CD4-positive, alpha-beta T cell treated with Interleukin-1 beta for 1 hour (primary cell): ENCODE results near the gene OR3A2.
A peak's percentile ranks its signal among the peaks of the same experiment; 100 is the strongest.
"Not testable (repeated sequence)": the region's sequence is repeated elsewhere in the genome, so short reads cannot be mapped to it uniquely, and the experiment has no call there.

Source experiments
- DNase-seq, 2 donors: peaks; one replicate each; pipeline ENCODE4 v3.0.0-alpha.2; 2020 to 2022

The OR3A2 gene

GRCh38 chr17:3282901-3283300 lies 103.2 kb downstream of the OR3A2 start:
- no peak for DNase-seq

- no peak for DNase-seq
Observed at GRCh38 chr17:3276126-3276525, 110.0 kb downstream of the OR3A2 start.

DNA sequence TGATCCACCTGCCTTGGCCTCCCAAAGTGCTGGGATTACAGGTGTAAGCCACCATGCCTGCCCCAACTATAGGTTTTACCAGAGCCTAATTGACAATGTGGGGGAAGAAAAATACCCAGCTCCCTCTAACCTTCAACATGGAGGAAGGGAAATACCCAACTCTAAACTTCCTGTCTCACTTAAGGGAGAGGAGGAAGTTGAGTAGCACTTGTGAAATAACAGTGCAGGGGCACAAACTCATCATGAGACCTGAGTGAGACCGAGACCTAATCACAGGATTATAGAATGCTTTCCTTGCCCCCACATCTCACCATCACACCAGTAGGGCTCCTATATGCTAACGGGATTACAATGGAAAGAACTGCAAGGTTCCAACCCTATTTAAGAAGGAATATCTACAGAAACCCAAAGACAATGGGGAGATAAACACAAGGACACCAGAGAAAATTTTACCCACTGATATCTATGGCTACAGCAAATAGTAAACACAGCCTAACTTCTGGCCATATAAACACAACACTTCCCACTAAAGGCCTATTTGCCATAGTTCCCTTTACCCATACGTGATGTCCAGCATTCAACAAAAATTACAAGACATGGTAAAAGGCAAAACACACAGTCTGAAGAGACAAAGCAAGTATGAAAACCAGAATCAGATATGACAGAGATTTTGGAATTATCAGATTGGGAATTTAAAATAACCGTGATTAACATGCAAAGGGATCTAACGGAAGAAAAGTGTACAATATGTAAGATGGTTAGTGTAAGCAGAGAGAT lies 114.8 kb downstream of the OR3A2 start:
- no peak for DNase-seq

GRCh38 chr17:3260600-3260999 lies 125.5 kb downstream of the OR3A2 start:
- DNase-seq, result no peak

DNA sequence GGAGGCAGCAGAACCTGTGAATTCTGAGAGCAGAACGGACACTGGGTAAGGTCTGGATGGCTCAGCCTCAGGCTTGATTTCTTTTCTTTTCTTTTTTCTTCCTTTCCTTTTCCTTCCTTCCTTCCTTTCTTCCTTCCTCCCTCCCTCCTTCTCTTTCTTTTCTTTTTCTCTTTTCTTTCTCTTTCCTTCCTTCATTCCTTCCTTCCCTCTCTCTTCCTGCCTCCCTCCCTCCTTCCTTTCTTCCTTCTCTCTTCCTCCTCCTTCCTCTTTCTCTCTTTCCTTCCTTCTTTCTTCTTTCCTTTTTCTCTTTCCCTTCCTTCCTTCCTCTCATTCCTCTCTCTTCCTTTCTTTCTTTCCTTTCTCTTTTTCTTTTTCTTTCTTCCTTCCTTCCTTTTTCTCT lies 125.9 kb downstream of the OR3A2 start:
- no peak for DNase-seq

DNA sequence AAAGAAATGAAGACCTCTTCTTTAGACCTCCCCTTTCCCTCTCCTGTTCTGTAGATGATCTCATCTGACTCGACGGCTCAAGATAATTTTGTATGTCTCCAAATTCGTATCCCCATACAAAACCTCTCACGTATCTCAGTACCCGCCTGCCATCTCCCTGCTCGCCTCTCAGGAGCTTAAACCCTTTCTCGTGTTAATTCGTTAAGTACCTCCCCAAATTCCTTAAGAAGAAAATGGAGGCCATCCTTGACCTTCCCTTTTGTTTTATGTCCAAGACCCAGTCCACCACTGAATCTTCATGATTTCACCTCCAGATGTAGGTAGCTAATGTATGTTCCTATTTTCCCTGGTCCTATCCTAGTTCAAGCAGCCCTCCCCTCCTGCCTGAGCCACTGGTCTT lies 129.5 kb downstream of the OR3A2 start:
- DNase-seq, result no peak

GRCh38 chr17:3249013-3249412 lies 137.1 kb downstream of the OR3A2 start:
- DNase-seq, result not testable (repeated sequence)

DNA sequence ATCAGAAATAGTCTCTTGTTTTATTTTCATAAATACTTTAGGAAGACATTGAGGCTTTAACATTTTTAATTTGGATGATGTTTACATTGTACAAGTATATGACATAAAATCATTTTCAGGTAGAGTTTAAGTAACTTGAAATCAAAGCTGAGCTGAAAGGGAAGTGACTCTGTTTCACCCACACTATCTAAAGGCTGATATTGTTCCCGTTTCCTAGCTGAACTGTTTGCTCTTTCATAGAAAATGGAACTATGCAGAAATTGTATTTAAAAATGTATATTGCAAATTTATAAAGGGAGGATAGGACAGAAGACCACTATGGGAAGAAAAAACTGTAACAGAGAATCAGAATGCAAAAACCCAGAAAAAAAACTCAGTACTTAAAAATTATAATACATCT lies 141.3 kb downstream of the OR3A2 start:
- not testable (repeated sequence) for DNase-seq

DNA sequence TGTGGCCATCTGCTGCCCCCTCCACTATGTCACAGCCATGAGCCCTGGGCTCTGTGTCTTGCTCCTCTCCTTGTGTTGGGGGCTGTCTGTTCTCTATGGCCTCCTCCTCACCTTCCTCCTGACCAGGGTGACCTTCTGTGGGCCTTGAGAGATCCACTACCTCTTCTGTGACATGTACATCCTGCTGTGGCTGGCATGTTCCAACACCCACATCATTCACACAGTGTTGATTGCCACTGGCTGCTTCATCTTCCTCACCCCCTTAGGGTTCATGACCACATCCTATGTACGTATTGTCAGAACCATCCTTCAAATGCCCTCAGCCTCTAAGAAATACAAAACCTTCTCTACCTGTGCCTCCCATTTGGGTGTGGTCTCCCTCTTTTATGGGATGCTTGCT lies 145.1 kb downstream of the OR3A2 start:
- DNase-seq, result not testable (repeated sequence)

- peak; percentile 3 to 31 for DNase-seq
Observed at GRCh38 chr17:3238685-3239084, 147.4 kb downstream of the OR3A2 start.

DNA sequence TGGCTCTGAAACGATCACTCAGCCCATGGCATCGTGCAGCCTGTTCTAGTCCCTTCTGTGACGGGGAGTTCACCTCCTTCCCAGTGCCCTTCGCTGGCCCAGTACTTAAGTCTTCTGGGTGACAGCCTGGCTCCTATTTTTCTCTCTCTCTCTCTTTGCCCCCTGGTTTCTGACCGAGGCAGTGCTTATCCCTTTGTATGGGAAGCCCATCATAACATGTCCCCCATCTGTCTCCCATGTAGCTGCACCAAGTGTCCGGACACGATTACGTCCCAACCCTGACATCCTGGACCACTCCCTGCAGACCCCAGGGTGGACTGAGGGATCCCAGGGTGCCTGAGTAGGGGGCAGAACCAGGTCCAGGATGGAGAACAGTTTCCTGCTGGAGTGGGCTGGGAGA lies 153.8 kb downstream of the OR3A2 start:
- DNase-seq, result not testable (repeated sequence)
